ENCODE data around the gene YBX3. TPM values are rescaled to one million over a fixed set of nuclear protein-coding genes. Genes with fewer than 3 reads are reported as not detected.

Gene YBX3
- total and polyA plus RNA-seq, 2 of the 13 experiments (the other 11 are each of a cell fraction or from before 2014, with no cell fraction given), result 77.5 to 99.6 TPM

- Histone ChIP-seq H3K79me2 (ENCODE audit: insufficient read depth, low read length) (no peaks in the 10 kb centered on the region), H3K9me3 (ENCODE audit: low read length) (no peaks in the 10 kb centered on the region), H2AFZ (ENCODE audit: low read length) (no peak overlapping the region), H3K9ac (ENCODE audit: insufficient read depth, low read depth, low read length) (no peak overlapping the region), H3K27ac (ENCODE audit: extremely low read length, insufficient read depth, low read length) (no peak overlapping the region), H3K4me2 (ENCODE audit: low read depth, low read length) (no peak overlapping the region), H4K20me1 (ENCODE audit: insufficient read depth, low read length) (no peaks in the 10 kb centered on the region), H3K27me3 (ENCODE audit: control insufficient read depth in 1 of 2, insufficient read depth in 2 of 2, low read length in 2 of 2) (no peaks in the 10 kb centered on the region; a peak in 1 of 5 replicates), H3K36me3 (replicated peaks in 1 of 2; ENCODE audit: control insufficient read depth in 1 of 2, insufficient read depth in 2 of 2, low read length in 2 of 2) (no peaks in the 10 kb centered on the region), H3K4me3 (replicated peaks in 1 of 3; ENCODE audit: insufficient read depth in 1 of 3, low read depth in 2 of 3, low read length in 3 of 3) (no peak overlapping the region), H3K4me1 (ENCODE audit: insufficient read depth, low read length) (no peaks in the 10 kb centered on the region)
- ATAC-seq (no peak), DNase-seq (ENCODE audit: low spot score) (no peak), FAIRE-seq (no peak)
- in situ Hi-C loops (cut with HindIII; ENCODE audit: extremely low pct_ligation_motif_present, low pct_unique_long_range_greater_than_20kb) (no loop called here), intact Hi-C loops (cut with micrococcal nuclease; ENCODE audit: unreplicated experiment) (no loop called here)
- no TSS peak for BruUV-seq (replicated peaks)
- ChIA-PET CTCF (ENCODE audit: low intra/inter-chr PET ratio, low total read pairs) (no interaction called here), POLR2A (no interaction called here)
- WGBS (ENCODE audit: low lambda C conversion rate), result 40% methylated on average over 1 of the region's 1 CpG
- TF ChIP-seq CENPBD1 (CRISPR knock-in tag; IDR thresholded peaks at IDR 0.05; ENCODE audit: borderline replicate concordance, low read depth), result no peak
- TF ChIP-seq ZBTB46 (CRISPR knock-in tag; IDR thresholded peaks at IDR 0.05; ENCODE audit: borderline replicate concordance), result no peak
- no peak for TF ChIP-seq ZNF792 (CRISPR knock-in tag; IDR thresholded peaks at IDR 0.05)
- no peak for TF ChIP-seq ZNF784 (CRISPR knock-in tag; IDR thresholded peaks at IDR 0.05; ENCODE audit: borderline replicate concordance)
- no peak for TF ChIP-seq ZNF615 (CRISPR knock-in tag; IDR thresholded peaks at IDR 0.05; ENCODE audit: borderline replicate concordance)
- TF ChIP-seq CEBPG (CRISPR knock-in tag; IDR thresholded peaks at IDR 0.05), result no peak
Observed at GRCh38 chr12:10688042-10688441, 35.1 kb downstream of the YBX3 start.

All from HepG2 (cell line).